Activated CD4-positive, alpha-beta memory T cell treated with anti-CD3 and anti-CD28 coated beads, Interleukin-2, amount 10 ng/mL, durations not matched to agents 7 days and 5 days (primary cell): ENCODE data around the gene RIN1. TPM values are rescaled to one million over a fixed set of nuclear protein-coding genes. Genes with fewer than 3 reads are reported as not detected.

Experiments
- CTCF ChIA-PET: fragments of 350-600 bp; sonication (Branson Sonifier 250); formaldehyde crosslinking; loops from one replicate; lab custom pipeline; 2021; ENCODE audit warnings: antibody characterized with exemption, inconsistent platforms; lab: Charles Lee
- POLR2A ChIA-PET: fragments of 350-600 bp; sonication (Branson Sonifier 250); formaldehyde crosslinking; loops from one replicate; lab custom pipeline; 2021; ENCODE audit warnings: antibody characterized with exemption; lab: Charles Lee
- DNase-seq: peaks from one replicate; pipeline ENCODE4 v3.0.0-alpha.2; 2020
- H3K27ac Mint-ChIP-seq: one replicate; pipeline ENCODE4 v1.8.0; 2021; ENCODE audit warnings: mild to moderate bottlenecking, mixed read lengths
- H3K27me3 Mint-ChIP-seq: one replicate; pipeline ENCODE4 v1.8.0; 2021; ENCODE audit warnings: mixed read lengths
- H3K36me3 Mint-ChIP-seq: one replicate; pipeline ENCODE4 v1.8.0; 2021; ENCODE audit warnings: low read depth, mixed read lengths
- H3K4me1 Mint-ChIP-seq: one replicate; pipeline ENCODE4 v1.8.0; 2021; ENCODE audit warnings: mixed read lengths
- H3K4me3 Mint-ChIP-seq: one replicate; pipeline ENCODE4 v1.8.0; 2021; ENCODE audit warnings: mild to moderate bottlenecking, mixed read lengths
- H3K9me3 Mint-ChIP-seq: one replicate; pipeline ENCODE4 v1.8.0; 2021; ENCODE audit warnings: mixed read lengths
- total RNA-seq, 2 experiments: library from RNA; stranded (reverse); gene quantifications; one replicate each; pipeline ENCODE4 v1.2.3, GENCODE V29; 2021

RIN1 gene
- total RNA-seq, 2 experiments from 2014 or later = 0.43 to 0.73 TPM

DNA sequence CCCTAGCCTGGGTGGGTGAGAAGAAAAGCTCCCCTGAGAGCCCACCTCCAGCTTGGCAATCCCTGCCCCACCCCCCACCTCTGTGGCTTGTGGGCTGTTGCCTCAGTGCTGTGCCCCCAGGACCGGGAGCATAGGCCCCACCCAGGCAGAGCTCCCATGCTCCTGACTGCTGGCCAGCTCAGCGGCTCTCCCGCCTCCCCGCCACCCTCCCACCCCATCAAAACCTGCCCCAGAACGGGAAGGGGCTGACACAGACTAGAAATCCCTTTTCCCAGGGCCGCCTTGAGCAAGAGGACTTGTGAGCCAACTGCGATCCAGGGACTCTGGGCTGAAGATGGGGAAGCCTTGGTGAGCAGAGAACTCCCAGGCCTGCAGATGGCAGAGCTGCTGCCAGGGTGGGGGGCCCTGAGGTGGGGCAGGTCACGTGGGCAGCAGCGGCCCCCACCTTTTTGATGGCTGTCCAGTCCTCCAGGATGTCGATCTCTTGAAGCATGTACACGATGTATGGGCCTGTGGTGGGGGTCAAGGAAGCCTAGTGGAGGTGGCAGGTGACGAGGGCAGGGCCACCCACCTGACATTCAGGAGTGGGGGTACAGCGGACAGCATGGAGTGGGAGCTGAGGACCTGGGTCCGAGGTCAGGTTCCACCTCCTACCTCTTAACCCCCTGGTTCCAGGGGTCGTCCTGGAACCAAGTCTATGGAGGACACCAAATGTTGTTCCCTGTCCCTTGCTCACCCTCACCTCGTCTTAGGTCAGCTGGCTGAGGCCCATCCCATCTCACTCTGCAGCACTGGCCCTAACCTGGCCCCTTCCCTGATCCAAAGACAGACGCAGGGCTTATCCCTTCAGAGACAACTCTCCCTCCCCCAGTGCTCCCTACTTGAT is 2.3 kb upstream of the RIN1 start:
- peaks cover 4% of the 10 kb centered on the region for H3K27me3 Mint-ChIP-seq
- peaks cover 37% of the 10 kb centered on the region for H3K4me1 Mint-ChIP-seq
- ChIA-PET CTCF (interaction anchor here (0.5 to 1.2 kb wide), 2 partner anchors 13 to 27 kb away, joined by 3 to 5 read pairs; no protein-coding TSS in a partner anchor), POLR2A (interaction anchor here (1.4 kb wide), 1 partner anchor 27 kb away, joined by 3 read pairs; no protein-coding TSS in a partner anchor)
- H3K27ac Mint-ChIP-seq = no peak overlapping the region
- peaks cover 40% of the 10 kb centered on the region for H3K36me3 Mint-ChIP-seq
- no peaks in the 10 kb centered on the region for H3K9me3 Mint-ChIP-seq
- no peak for DNase-seq
- H3K4me3 Mint-ChIP-seq = no peak overlapping the region

DNA sequence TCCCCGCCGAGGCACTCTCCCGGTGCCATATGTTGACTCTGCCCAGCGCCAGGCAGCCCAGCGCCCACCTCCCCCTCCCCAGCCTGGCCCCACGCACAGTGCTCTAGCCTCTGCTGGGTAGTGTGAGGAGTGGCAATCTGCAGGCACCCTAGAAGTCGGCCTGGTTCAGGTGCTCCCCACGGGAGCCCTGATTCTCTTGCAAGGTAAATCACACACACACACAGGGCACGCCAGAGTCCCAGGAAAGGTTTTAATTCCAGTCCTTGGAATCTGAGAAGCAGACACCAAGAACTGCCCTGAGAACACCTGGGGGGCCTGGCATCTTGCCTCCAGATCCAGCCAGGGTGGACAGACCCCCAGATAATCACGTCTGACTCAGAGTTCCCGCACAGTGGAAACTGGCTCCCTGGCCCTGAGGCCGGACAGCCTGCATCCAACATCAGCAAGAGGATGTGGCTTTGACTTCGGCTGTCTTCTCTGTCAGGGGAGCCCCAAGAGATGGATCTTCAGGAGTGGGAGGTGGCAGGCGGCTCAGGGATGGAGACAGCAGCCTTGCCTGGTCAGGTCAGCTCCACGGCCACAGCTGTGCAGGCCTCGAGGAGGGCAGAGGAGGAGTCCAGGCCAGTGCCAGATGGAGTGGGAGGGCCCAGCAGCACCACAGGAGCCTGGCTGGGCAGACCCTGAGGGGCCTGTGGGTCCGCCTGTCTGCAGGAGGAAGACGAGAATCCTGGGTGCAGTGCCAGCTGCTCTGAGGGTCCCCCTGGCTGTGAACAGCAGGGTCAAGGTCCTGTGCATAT is 1.1 kb upstream of the RIN1 start:
- ChIA-PET POLR2A (interaction anchor here (1.0 to 3.8 kb wide), 3 partner anchors 25 to 47 kb away, joined by 3 to 19 read pairs (median 3); no protein-coding TSS in a partner anchor), CTCF (interaction anchor here (1.2 kb wide), 1 partner anchor 26 kb away, joined by 5 read pairs; no protein-coding TSS in a partner anchor)
- Mint-ChIP-seq H3K27ac (no peak overlapping the region), H3K4me1 (peaks cover 28% of the 10 kb centered on the region), H3K4me3 (no peak overlapping the region), H3K36me3 (peaks cover 32% of the 10 kb centered on the region), H3K9me3 (no peaks in the 10 kb centered on the region), H3K27me3 (peaks cover 4% of the 10 kb centered on the region)
- no peak for DNase-seq

DNA sequence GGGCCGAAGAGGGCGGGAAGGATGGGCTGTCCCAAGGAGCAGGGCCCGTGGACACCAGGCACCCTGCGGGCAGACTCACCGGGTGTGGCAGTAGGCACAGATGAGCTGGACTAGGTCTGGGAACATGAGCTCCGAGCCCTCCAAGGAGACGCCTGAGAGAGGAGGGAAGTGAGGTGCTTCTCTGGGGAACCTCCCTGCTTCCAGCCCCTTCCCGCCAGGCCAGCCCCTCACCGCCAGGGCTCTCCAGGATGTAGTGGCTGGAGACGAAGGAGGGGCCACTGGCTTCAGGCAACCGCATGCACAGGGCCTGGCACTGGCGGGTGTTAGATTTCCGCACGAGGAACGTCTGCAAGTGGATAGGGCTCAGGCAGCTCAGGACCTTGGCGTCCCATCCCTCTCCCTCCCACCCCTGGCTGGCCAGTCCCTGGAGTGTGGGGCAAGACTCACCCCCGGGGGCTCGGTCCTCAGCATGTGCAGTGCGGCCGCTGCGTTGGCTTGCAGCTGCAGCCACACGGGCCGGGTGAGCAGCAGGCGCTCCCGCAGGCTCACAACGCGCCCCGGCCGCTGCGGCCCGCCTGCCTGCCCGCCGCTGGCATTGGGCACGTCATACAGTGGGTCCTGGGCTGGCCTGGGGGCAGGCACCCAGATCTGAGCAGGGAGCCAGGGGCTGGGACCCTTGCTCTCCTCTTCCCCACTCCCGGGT is 552 bp downstream of the RIN1 start:
- POLR2A ChIA-PET = interaction anchor here (0.7 to 3.8 kb wide), 7 partner anchors 8 to 47 kb away, joined by 3 to 19 read pairs (median 4); partner anchors contain the start of genes B4GAT1, BRMS1, SLC29A2 and YIF1A
- Mint-ChIP-seq H3K27ac (no peak overlapping the region), H3K4me3 (no peak overlapping the region)

DNA sequence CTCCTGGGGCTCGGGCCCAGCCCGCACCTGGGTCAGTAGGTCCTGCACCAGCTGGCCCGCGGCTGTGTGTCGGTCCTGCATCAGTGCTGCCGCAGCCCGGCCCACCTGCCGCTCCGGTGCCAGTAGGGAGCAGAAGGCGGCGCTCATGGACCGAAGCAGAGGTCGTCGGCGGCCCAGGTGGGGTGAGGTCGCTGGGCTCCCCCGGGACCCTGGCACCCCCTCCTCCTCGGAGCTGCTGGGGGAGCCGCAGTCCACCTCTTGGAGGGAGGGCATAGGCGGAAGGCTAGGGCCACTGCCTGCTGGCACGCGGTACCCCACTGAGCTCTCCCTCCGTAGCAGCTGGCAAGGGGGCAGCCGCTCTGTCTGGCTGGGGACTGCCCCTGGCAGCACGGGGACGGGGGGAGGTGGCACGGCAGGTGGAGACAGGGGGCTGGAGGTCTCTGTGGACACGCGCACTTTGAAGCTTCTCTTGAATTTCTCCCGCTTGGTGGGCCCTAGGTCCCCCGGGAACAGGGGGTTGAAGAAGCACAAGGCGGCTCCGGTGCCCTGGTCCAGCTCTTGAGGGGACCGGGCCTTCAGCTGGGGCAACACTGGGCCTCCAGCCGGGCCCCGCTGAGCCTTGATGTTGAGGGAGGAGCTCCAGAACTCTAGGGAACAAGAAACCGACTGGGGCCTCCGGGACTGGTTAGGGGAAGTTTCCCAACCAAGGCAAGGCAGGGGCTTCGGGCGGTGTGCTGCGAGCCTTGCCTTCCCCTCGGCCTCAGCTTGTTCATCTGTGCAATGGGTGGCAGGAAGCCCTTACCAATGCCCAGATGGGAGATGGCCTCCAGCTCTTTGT is 1.4 kb downstream of the RIN1 start:
- Mint-ChIP-seq H3K9me3 (no peaks in the 10 kb centered on the region), H3K27me3 (peaks cover 4% of the 10 kb centered on the region), H3K4me1 (peaks cover 25% of the 10 kb centered on the region), H3K4me3 (no peak overlapping the region), H3K27ac (no peak overlapping the region), H3K36me3 (peaks cover 16% of the 10 kb centered on the region)
- ChIA-PET POLR2A (interaction anchor here (0.7 to 3.8 kb wide), 6 partner anchors 9 to 46 kb away, joined by 3 to 19 read pairs (median 4); partner anchors contain the start of genes B4GAT1, BRMS1, SLC29A2 and YIF1A), CTCF (interaction anchor here (0.8 to 2.2 kb wide), 5 partner anchors 11 to 313 kb away, joined by 3 to 23 read pairs (median 4); partner anchors contain the start of gene SLC29A2)
- no peak for DNase-seq

More for the DNA sequence above, 552 bp downstream of the RIN1 start:
- peaks cover 4% of the 10 kb centered on the region for H3K27me3 Mint-ChIP-seq
- peaks cover 25% of the 10 kb centered on the region for H3K4me1 Mint-ChIP-seq
- no peaks in the 10 kb centered on the region for H3K9me3 Mint-ChIP-seq
- peaks cover 16% of the 10 kb centered on the region for H3K36me3 Mint-ChIP-seq
- CTCF ChIA-PET = interaction anchor here (0.6 to 2.2 kb wide), 6 partner anchors 10 to 313 kb away, joined by 3 to 23 read pairs (median 4); no protein-coding TSS in a partner anchor
- DNase-seq = no peak

DNA sequence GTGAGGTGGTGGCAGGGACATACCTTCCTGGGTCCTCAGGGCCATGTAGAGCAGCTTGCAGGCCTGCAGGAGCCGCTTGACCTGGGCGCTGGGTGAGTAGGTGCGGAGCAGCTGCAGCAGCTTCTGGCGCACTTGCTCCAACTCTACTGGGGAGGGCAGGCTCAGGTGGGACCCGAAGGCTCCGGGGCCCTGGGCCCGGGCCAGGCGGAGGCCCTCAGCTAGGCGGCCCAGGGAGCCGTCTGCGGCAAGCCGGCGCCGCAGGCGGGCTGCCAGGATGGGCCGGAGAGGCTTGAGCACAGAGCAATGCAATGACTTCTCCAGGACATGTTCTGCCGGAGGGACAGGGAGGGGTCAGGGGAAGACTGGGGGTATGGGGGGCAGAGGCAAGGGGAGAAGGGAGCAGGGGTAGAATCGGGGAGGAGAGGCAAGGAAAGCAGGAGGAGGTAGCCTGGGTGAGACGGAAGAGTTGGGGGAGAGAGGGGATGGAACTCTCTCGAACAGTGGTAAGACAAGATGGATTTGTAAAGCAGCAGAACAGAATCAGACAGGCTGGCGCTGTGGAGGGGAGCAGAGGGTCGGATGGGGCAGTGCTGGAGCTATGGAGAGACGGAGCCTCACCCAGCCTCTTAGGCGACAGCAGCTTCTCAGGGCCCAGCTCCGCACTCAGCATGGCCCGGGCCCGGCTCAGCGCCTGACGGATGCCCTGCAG is 2.2 kb downstream of the RIN1 start:
- no peak for DNase-seq
- Mint-ChIP-seq H3K27me3 (peaks cover 4% of the 10 kb centered on the region), H3K36me3 (peaks cover 14% of the 10 kb centered on the region), H3K9me3 (no peaks in the 10 kb centered on the region), H3K4me1 (peaks cover 26% of the 10 kb centered on the region), H3K4me3 (no peak overlapping the region), H3K27ac (no peak overlapping the region)
- ChIA-PET POLR2A (interaction anchor here (0.8 to 3.8 kb wide), 4 partner anchors 10 to 45 kb away, joined by 3 to 19 read pairs (median 8); partner anchors contain the start of genes B4GAT1, BRMS1 and YIF1A), CTCF (interaction anchor here (1.0 to 2.2 kb wide), 3 partner anchors 12 to 38 kb away, joined by 3 to 23 read pairs (median 4); partner anchors contain the start of gene SLC29A2)

DNA sequence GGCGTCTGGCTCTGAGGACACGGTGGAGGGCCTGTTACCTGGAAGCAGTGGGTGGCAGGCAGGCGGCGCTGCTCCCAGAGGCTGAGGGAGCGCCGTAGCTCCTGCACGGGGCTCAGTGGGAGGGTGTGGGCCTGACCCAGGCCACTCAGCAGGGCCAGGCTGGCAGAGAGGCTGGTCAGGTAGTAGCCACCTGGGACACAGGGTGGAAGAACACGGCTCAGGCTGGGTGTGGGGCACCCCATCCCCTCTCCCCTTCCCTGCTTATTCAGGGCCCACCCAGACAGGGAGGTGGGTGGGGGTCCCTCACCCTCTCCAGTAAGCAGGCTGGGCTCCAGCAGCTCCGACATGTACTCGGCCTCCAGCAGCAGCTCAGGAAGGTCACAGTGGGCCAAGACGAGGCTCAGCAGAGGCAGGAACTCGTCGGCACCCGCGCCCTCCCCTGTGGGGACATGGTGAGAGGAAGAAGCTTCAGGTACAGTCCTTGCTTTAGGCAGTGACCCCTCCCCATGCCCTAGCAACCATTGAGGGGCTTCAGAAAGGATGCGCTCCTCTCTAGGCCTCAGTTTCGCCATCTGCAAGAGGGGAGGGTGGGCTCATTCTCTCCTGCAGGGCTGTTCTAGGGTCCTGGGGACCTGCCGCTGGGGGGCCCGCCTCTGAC is 2.9 kb downstream of the RIN1 start:
- Mint-ChIP-seq H3K27ac (no peak overlapping the region), H3K27me3 (peaks cover 4% of the 10 kb centered on the region), H3K36me3 (peaks cover 8% of the 10 kb centered on the region), H3K4me3 (no peak overlapping the region), H3K9me3 (no peaks in the 10 kb centered on the region), H3K4me1 (peaks cover 26% of the 10 kb centered on the region)
- POLR2A ChIA-PET = interaction anchor here (3.5 to 3.8 kb wide), 2 partner anchors 12 to 21 kb away, joined by 13 to 19 read pairs; partner anchors contain the start of gene BRMS1
- DNase-seq = no peak
- CTCF ChIA-PET = interaction anchor here (4.9 kb wide), 1 partner anchor 21 kb away, joined by 73 read pairs; no protein-coding TSS in a partner anchor

DNA sequence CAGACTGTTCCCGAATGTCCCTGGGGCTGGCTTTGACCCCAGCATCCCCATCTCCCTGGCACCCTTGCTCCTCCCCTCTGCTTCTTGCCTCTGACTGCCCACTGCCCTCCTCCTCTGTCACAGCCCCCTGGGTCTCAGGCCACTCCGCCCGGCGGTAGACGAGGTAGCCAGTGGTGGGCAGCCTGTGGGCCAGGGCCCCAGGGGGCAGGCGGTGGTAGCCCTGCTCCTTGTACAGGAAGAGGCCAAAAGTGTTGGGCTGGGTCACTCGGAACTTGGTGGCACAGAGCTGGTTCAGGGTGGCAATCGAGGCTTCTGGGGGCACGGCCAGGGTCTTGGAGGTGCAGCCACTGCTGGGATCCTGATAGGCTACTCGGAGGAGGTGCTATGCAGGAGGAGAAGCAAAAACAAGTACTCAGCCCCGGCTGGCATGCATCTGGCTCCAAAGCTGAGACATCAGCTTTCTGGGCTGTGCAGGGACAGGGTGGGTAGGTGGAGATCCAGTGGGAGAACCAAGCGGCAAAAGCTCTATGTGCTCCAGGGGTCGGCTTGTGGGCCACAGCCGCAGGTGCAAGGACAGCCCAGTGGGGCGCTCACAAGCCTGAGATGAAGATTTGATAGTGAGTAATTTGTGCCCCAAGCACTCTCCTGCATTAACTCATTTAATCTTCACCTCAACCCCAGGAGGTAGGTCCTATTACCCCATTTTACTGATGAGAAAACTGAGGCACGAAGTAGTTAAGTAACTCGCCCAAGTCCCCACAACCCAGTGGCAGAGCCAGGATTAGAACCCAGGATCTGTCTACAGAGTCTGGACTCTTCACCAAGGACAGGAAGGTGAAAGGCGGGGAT is 3.6 kb downstream of the RIN1 start:
- H3K27ac Mint-ChIP-seq = no peak overlapping the region
- peaks cover 4% of the 10 kb centered on the region for H3K27me3 Mint-ChIP-seq
- peaks cover 29% of the 10 kb centered on the region for H3K4me1 Mint-ChIP-seq
- ChIA-PET POLR2A (interaction anchor here (3.5 kb wide), 1 partner anchor 13 kb away, joined by 13 read pairs; the partner anchor contains the start of gene BRMS1), CTCF (interaction anchor here (1.1 to 4.9 kb wide), 2 partner anchors 21 to 56 kb away, joined by 3 to 73 read pairs; no protein-coding TSS in a partner anchor)
- no peaks in the 10 kb centered on the region for H3K9me3 Mint-ChIP-seq
- no peak overlapping the region for H3K4me3 Mint-ChIP-seq
- peaks cover 7% of the 10 kb centered on the region for H3K36me3 Mint-ChIP-seq
- DNase-seq = no peak

DNA sequence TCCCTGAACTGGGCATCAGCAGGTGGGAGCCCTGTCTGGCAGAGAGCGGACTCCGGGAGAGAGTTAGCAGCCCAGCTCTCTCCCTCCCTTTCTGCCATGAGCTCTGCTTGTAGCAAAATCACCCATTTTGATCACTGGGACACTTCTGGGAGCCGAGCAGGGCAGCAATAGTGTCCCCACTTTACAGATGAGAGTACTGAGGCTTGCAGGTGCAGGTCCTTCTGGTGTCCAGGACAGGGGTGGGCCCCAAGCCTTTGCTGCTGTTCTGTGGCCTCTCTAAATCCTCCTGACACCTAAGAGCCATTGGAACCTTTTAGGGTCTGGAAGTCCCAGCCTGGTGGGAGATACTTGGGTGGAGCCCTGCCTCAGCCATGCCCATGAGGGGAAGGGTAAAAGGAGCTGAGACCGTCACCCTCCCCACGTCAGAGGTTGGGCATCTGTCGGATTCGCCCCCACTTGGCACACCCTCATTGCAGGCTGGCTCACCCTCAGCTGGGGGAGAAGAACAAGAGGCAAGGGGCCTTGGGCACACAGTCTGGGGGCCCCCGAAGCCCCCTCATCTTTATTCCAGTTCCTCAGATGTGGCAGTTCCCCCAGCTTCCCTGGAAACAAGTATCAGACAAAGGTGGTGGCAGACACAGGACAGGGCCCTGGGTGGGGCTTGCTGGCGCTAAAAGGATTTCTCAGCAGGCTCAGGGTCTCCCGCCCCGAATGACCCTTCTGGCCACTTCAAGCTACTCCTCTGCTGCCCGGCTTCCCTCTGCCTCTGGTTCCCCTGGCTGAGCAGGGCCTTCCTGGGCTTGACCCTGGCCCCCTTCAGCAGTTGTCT is 4.5 kb downstream of the RIN1 start:
- H3K27me3 Mint-ChIP-seq = peaks cover 4% of the 10 kb centered on the region
- H3K9me3 Mint-ChIP-seq = no peaks in the 10 kb centered on the region
- ChIA-PET POLR2A (interaction anchor here (0.8 to 3.5 kb wide), 3 partner anchors 13 to 43 kb away, joined by 3 to 13 read pairs (median 3); partner anchors contain the start of genes BRMS1 and YIF1A), CTCF (interaction anchor here (1.1 to 4.9 kb wide), 2 partner anchors 20 to 57 kb away, joined by 3 to 73 read pairs; no protein-coding TSS in a partner anchor)
- peaks cover 26% of the 10 kb centered on the region for H3K4me1 Mint-ChIP-seq
- H3K27ac Mint-ChIP-seq = no peak overlapping the region
- H3K36me3 Mint-ChIP-seq = no peaks in the 10 kb centered on the region
- no peak overlapping the region for H3K4me3 Mint-ChIP-seq
- DNase-seq = no peak

DNA sequence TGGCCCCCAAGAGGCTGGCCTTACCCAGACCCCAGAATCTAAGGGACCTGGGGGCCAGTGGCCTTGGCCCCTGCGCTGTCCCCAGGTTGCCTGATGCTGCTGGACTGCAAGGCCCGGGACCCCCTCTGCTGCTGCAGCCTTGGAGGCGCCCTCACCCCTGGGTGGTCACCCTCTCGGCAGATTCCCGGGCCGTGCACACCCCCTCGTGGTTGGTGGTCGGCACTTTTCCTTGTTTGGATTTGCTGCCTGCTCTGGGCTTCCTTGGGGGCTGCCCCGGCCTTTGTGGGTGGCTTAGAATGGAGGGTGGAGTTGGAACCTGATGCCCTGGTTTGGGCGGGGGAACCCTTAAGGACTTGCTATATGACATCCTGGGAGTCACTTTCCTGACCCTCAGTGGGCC is 5.3 kb downstream of the RIN1 start:
- Mint-ChIP-seq H3K27me3 (peaks cover 2% of the 10 kb centered on the region), H3K36me3 (no peaks in the 10 kb centered on the region), H3K4me1 (peaks cover 26% of the 10 kb centered on the region), H3K4me3 (no peak overlapping the region), H3K9me3 (no peaks in the 10 kb centered on the region), H3K27ac (no peak overlapping the region)
- ChIA-PET CTCF (interaction anchor here (4.9 kb wide), 1 partner anchor 19 kb away, joined by 73 read pairs; no protein-coding TSS in a partner anchor), POLR2A (interaction anchor here (0.8 to 3.5 kb wide), 3 partner anchors 14 to 42 kb away, joined by 3 to 13 read pairs (median 3); partner anchors contain the start of genes BRMS1 and YIF1A)
- DNase-seq = no peak
